Right lobe of liver (tissue), 6 donors: Measurements from ENCODE around the gene CRISPLD2. TPM values are rescaled to one million over a fixed set of nuclear protein-coding genes. Genes with fewer than 3 reads are reported as not detected.

Experiments
- ATAC-seq, 4 donors: fragments of 200-7000 bp; cut with Tn5 transposase; one replicate each; pipeline ENCODE4 v1.9.1; 2020; ENCODE audit warnings: mild to moderate bottlenecking in 4 of 4, moderate library complexity in 4 of 4
- DNase-seq, 3 donors: peaks; one replicate each; pipeline ENCODE4 v3.0.0-alpha.2; 2020
- H3K27ac ChIP-seq, 3 donors: fragments of 200-600 bp; one replicate each; pipeline ENCODE4 v1.8.0; 2022
- H3K27me3 ChIP-seq, 2 donors: fragments of 200-600 bp; one replicate each; pipeline ENCODE4 v1.8.0; 2022
- H3K36me3 ChIP-seq, 4 donors: fragments of 200-600 bp; sonication (generic) in 1 of 4; one replicate each; pipeline versions ENCODE4 v1.5.1 to v1.8.0; 2017 to 2022; ENCODE audit warnings: control low read depth in 1 of 4
- H3K4me1 ChIP-seq, 4 donors: fragments of 200-600 bp; sonication (generic) in 1 of 4; one replicate each; pipeline versions ENCODE4 v1.5.1 to v1.8.0; 2017 to 2022; ENCODE audit warnings: control low read depth in 1 of 4
- H3K4me3 ChIP-seq, 3 donors: fragments of 200-600 bp; one replicate each; pipeline ENCODE4 v1.8.0; 2022
- H3K9me3 ChIP-seq, 4 donors: fragments of 200-600 bp; sonication (generic) in 1 of 4; one replicate each; pipeline versions ENCODE4 v1.5.1 to v1.8.0; 2017 to 2022; ENCODE audit warnings: control low read depth in 1 of 4
- POLR2A ChIP-seq: fragments of 450-650 bp; IDR thresholded peaks from one replicate; pipeline ENCODE4 v1.6.1; 2017; ENCODE audit warnings: antibody characterized with exemption, mild to moderate bottlenecking
- WGBS: methylation state at CpG from one replicate; pipeline ENCODE4 v1.1.6; 2018; ENCODE audit warnings: low coverage, low lambda C conversion rate; ENCODE audit not compliant: insufficient coverage; ENCODE audit errors: missing lambda C conversion rate; 5-methylcytosine and 5-hydroxymethylcytosine counted together
- intact Hi-C, 2 donors: fragments of 100-400 bp; cut with DNase I; formaldehyde crosslinking; loops; one replicate each; pipeline versions ENCODE4 v1.11.2 to v1.14.1; 2022
- total RNA-seq, 6 experiments: library from RNA; depleted of rRNA in 2 of 6; stranded (reverse); fragments of >200 nt in 2 of 6; fragmentation: NEBNext Ultra II Directional in 3 of 6; extraction: Animal tissue kit (Norgen Biotek cat#: 25700) in 3 of 6; gene quantifications; one replicate each; pipeline versions ENCODE4 v1.1.0 to v1.2.4, GENCODE V29; 2016 to 2023
- TF ChIP-seq, protein P1 (sequence below), 4 donors: fragments of 200-600 bp in 3 of 4; fragments of 450-650 bp in 1 of 4; IDR thresholded peaks; one replicate each; pipeline versions ENCODE4 v1.5.1 to v1.8.0; 2016 to 2022; ENCODE audit warnings: antibody characterized with exemption in 4 of 4, mild to moderate bottlenecking in 2 of 4
- donor health status: DM: no; HTN: yes; CAD: no.
- donor health status: DM: no; HTN: no; CAD: no.
- donor health status: DM: no; HTN: no; CAD: no.
- donor health status: DM: no; HTN: yes; CAD: no.
- donor health status: DM: no; HTN: yes; CAD: no.

Gene CRISPLD2
- total RNA-seq, 6 experiments from 2014 or later: 2.9 to 14.8 (median 8.9) TPM

DNA sequence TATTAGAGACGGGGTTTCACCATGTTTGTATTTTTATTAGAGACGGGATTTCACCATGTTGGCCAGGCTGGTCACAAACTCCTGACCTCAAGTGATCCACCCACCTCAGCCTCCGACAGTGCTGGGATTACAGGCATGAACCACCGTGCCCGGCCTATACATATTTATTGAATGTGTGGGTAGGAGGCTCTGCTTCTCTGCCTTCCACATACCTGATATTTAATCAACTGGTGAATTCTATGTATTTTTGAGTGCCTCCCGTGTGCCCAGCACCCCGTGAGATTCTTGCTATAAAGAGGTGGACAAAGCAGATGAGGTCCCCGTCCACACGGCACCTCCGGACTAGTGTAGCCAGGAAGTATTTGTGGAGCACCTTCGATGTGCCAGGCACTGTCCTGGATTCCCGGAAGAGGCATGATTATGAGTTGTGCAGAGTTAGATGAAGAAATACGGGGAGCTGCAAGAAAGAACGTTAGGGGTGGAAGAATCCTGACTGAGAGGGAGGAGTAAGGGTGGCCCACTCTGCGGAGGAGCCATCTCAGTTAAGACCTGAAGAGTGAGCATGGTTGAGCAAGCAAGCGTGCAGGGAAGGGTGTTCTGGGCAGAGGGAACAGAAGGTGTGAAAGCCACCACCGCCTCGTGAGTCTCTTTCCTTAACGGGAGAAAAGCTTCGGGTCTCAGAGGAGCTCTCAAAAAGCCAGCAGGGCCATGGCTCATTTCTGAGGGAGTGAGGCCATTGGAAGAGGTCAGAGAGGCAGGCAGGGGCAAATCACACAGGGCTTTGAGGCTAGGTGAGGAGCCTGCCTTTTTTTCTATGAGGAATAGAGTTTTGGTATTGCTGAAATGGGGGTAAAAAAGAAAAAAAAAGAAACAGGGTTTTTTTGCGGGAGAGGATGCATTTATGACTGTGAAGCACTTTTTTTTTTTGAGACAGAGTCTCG lies 21.2 kb downstream of the CRISPLD2 start:
- Histone ChIP-seq H3K4me3 (no peak overlapping the region), H3K4me1 (no peaks in the 10 kb centered on the region), H3K9me3 (no peaks in the 10 kb centered on the region), H3K27me3 (no peaks in the 10 kb centered on the region), H3K36me3 (no peaks in the 10 kb centered on the region), H3K27ac (no peak overlapping the region)
- intact Hi-C loops: no loop called here
- TF ChIP-seq, protein P1, sequence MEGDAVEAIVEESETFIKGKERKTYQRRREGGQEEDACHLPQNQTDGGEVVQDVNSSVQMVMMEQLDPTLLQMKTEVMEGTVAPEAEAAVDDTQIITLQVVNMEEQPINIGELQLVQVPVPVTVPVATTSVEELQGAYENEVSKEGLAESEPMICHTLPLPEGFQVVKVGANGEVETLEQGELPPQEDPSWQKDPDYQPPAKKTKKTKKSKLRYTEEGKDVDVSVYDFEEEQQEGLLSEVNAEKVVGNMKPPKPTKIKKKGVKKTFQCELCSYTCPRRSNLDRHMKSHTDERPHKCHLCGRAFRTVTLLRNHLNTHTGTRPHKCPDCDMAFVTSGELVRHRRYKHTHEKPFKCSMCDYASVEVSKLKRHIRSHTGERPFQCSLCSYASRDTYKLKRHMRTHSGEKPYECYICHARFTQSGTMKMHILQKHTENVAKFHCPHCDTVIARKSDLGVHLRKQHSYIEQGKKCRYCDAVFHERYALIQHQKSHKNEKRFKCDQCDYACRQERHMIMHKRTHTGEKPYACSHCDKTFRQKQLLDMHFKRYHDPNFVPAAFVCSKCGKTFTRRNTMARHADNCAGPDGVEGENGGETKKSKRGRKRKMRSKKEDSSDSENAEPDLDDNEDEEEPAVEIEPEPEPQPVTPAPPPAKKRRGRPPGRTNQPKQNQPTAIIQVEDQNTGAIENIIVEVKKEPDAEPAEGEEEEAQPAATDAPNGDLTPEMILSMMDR (IDR thresholded peaks at IDR 0.05): no peak
- no peak for TF ChIP-seq POLR2A
- ATAC-seq: no peak
- DNase-seq: no peak
- WGBS: 75% methylated on average over 17 of the region's 22 CpGs

GRCh38 chr16:84841787-84842300 lies 22.1 kb downstream of the CRISPLD2 start:
- intact Hi-C loops: no loop called here

GRCh38 chr16:84842516-84843148 lies 22.8 kb downstream of the CRISPLD2 start:
- Histone ChIP-seq H3K4me1 (no peaks in the 10 kb centered on the region), H3K27me3 (no peaks in the 10 kb centered on the region), H3K27ac (no peak overlapping the region), H3K36me3 (no peaks in the 10 kb centered on the region), H3K9me3 (no peaks in the 10 kb centered on the region), H3K4me3 (no peak overlapping the region)
- TF ChIP-seq, protein P1 (IDR thresholded peaks at IDR 0.05): no peak
- TF ChIP-seq POLR2A: no peak
- intact Hi-C loops: no loop called here
- ATAC-seq (no peak), DNase-seq (no peak)
- WGBS: 69% methylated on average over 11 of the region's 18 CpGs

More at GRCh38 chr16:84841787-84842300, 22.1 kb downstream of the CRISPLD2 start:
- Histone ChIP-seq H3K36me3 (no peaks in the 10 kb centered on the region), H3K27me3 (no peaks in the 10 kb centered on the region), H3K27ac (no peak overlapping the region), H3K4me1 (no peaks in the 10 kb centered on the region), H3K4me3 (no peak overlapping the region), H3K9me3 (no peaks in the 10 kb centered on the region)
- ATAC-seq: peak in 2 of 4 donors; percentile 26 to 37
- TF ChIP-seq, protein P1 (IDR thresholded peaks at IDR 0.05): no peak
- no peak for TF ChIP-seq POLR2A
- 26% methylated on average over 6 of the region's 18 CpGs for WGBS
- no peak for DNase-seq

DNA sequence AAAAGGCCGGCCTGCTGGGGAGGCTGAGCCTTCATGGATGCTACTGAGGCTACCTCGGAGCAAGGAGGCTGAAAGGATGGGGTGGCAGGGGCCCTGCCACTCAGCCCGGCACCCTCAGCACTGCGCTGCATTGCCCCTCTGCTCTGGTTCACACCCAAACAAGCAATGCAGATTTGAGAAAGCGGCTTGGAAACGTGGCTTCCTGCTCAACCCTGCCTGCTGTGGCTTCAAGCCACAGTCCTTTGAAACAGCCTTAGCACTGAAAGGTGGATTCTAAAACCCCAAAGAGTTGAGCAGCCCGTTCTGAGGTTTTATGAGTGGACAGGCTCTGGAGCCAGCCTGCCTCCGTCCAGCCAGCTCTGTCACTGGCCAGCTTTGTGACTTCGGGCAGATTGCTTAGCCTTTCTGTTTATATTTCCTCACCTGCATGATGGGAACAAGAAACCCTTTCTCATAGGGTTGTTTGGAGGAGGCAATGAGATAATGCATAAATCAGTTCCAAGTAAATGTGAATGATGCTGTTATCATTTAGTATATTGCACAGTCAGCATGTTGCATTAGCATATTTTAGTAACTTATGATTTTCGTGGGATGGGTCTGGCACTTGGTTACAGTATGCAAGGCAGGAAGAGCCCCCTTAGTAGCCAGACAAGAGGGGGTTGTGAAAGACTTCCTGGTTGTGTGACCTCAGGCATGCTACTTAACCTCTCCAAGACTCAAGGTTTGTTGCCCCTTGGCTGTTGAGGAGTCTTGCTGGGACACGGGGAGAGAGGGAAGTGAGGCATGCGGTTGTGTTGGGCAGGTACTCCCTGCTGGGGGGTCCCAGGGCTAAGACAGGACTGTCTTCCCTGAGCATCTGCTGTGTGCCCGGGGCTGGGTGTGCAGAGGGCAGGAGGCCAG lies 23.6 kb downstream of the CRISPLD2 start:
- Histone ChIP-seq H3K9me3 (no peaks in the 10 kb centered on the region), H3K27ac (no peak overlapping the region), H3K4me1 (no peaks in the 10 kb centered on the region), H3K36me3 (no peaks in the 10 kb centered on the region), H3K4me3 (no peak overlapping the region), H3K27me3 (no peaks in the 10 kb centered on the region)
- intact Hi-C loops: no loop called here
- 64% methylated on average over 5 of the region's 13 CpGs for WGBS
- TF ChIP-seq, protein P1 (IDR thresholded peaks at IDR 0.05): no peak
- no peak for TF ChIP-seq POLR2A
- ATAC-seq: no peak
- no peak for DNase-seq
